Urothelium cell line (cell line): ENCODE data around the gene CLCN1.

ENCODE experiments used
- DNase-seq: peaks from one replicate; pipeline ENCODE4 v3.0.0; 2011; ENCODE audit warnings: low spot score, mixed read lengths
- FAIRE-seq: peaks from 2 replicates; lab custom pipeline; 2011; peaks lifted over from hg19 to GRCh38; lab: Jason Lieb, UNC

Gene CLCN1

DNA sequence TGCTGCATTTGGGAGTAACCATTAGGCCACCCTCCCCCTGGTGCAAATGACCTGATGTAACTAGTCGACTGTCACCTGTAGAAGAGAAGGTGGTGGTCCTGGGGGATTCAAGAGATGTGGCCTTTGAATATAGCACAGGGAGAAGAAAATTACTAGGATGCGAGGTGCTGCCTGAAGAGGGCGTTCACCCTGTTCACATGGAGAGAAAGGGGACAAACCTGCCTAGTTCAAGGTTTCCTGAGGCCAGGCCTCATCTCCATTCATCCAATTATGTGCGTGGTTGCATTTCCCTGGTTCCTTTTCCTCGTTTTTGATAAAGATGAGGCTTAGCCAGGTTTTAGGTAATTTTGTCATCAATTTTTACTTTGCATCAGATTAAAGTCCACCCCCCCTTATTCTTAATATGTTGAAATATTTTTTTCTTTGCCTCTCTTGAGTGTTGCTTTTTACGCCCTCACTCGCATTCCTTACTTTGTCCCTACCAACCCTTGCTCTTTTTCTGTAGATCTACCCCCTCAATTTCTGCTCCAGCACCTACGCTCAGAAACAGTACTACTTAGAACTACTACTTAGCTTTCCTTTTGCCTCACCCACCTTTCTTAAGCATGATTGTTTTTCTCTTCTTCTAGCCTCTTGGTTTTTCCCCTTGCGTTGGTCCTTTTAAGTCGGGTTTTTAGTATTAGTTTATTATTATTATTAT is 13.7 kb downstream of the CLCN1 start:
- DNase-seq (no peak), FAIRE-seq (no peak)

DNA sequence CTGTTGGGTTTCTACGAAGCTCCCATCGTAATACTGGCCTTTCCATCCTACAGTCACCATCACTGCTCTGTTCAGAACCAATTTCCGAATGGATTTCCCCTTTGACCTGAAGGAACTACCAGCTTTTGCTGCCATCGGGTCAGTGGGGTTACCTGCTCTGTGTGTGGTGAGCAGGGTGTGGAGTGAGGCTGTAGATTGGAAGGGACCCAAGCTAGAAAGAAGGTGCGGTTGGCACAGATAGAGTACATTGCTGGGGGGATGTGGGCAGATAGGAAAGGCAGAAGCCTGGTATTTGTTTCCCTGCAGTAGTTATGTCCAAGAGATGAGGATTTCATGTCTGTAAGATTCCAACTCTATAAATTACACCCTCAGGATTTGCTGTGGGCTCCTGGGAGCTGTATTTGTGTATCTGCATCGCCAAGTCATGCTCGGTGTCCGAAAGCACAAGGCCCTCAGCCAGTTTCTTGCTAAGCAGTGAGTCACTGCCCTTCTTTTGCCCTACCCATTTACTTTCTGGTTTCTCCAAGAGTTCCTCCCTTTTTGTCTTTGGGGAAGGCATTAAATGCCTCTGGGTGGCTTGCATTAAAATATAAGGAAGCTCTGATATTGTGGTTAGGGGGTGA is 15.4 kb downstream of the CLCN1 start:
- no peak for FAIRE-seq
- DNase-seq: no peak

DNA sequence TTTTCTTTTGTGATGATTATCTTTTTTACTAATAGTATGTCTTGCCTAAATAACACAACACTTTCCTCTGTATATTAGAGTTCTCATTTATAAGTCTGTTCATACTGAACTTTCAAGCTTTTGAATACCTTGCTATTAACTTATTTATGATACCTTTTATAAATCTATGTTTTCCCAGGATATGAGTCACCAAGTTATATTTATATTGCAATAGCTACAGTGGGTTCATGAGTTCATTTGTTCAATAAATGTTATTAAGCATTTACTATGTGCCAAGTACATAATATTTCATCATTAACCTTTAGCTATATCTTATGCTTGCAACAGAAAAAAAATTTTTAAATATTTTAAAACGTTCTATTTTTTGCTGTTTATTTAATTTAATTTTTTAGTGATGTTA is 18.3 kb downstream of the CLCN1 start:
- no peak for FAIRE-seq
- no peak for DNase-seq

GRCh38 chr7:143337216-143337615 is 21.3 kb downstream of the CLCN1 start:
- FAIRE-seq (no peak), DNase-seq (no peak)

DNA sequence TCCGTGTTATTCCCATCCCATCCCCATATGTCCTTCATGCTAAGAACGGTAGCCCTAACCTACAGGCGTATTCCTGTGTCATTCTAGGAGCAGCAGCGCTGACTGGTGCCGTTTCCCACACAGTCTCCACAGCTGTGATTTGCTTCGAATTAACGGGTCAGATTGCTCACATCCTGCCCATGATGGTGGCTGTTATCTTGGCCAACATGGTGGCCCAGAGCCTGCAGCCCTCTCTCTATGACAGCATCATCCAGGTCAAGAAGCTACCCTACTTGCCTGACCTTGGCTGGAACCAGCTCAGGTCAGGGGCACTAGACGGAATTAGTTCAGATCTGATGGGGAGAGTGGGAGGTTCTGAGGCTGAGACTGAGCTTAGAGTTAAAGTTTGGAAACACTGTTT is 25.9 kb downstream of the CLCN1 start:
- FAIRE-seq (no peak), DNase-seq (no peak)

GRCh38 chr7:143343596-143343995 is 27.7 kb downstream of the CLCN1 start:
- DNase-seq: no peak
- no peak for FAIRE-seq

- DNase-seq: no peak
- FAIRE-seq: no peak
Observed at GRCh38 chr7:143345428-143345900, 29.6 kb downstream of the CLCN1 start.

DNA sequence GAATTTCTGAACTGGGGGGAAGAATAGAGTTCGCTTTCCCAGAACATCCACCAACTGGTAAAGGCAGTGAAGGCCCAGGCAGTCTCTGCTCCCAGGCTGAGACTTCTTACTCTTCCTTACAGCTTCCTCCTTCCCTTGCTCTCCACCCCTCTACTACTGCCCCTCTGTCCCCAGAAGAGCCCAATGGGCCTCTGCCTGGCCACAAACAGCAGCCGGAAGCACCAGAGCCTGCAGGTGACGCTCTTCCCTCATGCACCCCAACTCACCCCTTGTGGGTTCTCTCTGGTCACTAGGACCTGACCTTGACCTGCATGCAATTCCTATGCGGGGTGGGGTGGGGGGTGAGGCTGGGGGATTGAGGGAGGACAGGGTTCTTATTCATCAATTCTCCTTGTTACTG is 30.1 kb downstream of the CLCN1 start:
- DNase-seq (no peak), FAIRE-seq (no peak)

GRCh38 chr7:143347950-143348349 is 32.0 kb downstream of the CLCN1 start:
- no peak for DNase-seq
- FAIRE-seq: no peak

DNA sequence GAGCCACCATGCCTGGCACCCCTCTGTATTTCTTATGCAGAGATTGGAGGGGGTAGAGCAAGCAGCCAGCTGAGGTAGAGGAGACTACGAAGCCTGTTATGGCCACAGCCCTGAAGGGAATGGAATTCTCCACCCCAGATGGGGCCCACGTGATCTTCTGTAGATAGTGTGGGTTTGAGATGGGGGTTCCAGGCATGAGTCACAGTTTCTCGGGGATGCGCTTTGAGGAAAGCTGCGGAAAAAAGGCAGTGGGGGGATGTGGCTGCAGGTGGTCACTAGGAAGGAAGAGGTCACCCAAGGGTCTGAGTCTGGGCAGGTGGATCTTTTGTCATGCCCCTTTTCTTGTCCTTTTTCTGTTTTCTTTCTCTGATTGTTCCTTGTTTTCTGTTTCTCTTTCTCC is 35.1 kb downstream of the CLCN1 start:
- no peak for FAIRE-seq
- no peak for DNase-seq

- FAIRE-seq (no peak), DNase-seq (no peak)
Observed at GRCh38 chr7:143351574-143351973, 35.7 kb downstream of the CLCN1 start.

DNA sequence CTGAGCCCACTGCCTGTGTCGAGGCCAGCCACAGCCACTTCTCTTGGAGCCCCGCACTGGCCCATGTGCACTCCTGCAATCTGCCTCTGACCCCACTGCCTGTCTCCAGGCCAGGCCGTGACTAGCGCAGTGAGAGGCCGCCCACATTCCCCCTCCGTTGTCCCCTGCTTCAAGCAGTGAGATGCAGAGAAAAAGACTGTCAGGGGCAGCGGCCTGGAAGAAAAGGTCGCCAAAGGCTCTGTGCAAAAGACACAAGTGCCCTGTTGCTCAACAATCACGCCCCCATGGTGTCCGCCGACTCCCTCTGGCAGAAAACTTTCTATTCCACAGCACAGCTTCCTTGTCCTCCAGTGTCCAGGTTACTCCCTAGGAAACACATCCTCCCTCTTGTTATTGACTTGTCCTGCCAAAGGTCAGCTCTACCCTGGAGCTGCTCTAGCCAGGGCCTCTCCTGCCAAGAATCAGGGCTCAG is 36.7 kb downstream of the CLCN1 start:
- no peak for FAIRE-seq
- no peak for DNase-seq

DNA sequence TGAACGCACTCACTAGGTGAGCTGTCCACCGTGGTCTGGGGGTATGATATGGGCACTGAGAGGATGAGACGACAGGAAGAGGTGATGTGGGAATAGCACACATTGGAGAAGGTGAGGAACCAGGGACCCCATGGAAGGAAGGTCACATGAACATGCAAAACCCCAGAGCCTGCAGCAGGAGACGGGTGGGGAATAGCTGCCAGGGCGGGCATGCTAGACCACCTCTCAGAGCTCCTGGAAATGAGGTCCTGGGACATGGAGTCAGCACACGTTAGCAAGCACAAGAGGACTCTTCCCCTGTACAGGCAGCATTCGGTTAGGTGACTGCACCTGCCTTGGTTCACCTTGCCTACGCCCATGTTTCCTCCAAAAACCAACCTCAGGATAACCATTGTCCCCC is 38.5 kb downstream of the CLCN1 start:
- no peak for FAIRE-seq
- no peak for DNase-seq

DNA sequence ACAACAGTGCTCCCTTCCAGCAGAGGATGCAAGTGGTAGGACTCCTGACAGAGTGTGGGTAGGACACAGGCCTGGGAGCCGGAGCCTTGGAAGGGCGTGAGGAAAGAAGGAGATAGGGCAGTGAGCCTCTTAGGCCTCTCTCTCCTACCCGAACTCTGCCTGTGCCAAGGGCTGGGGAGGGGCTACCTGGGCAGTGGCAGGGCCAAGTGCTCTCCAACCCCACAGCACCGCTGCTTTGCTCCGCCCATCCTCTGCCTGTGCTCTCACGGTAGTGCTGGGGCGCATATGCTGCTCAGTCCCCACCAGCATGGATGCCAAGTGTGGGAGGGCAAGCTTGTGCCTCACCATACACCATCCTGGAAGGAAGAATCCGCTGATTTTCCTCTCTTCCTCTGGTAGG is 39.1 kb downstream of the CLCN1 start:
- FAIRE-seq: no peak

DNA sequence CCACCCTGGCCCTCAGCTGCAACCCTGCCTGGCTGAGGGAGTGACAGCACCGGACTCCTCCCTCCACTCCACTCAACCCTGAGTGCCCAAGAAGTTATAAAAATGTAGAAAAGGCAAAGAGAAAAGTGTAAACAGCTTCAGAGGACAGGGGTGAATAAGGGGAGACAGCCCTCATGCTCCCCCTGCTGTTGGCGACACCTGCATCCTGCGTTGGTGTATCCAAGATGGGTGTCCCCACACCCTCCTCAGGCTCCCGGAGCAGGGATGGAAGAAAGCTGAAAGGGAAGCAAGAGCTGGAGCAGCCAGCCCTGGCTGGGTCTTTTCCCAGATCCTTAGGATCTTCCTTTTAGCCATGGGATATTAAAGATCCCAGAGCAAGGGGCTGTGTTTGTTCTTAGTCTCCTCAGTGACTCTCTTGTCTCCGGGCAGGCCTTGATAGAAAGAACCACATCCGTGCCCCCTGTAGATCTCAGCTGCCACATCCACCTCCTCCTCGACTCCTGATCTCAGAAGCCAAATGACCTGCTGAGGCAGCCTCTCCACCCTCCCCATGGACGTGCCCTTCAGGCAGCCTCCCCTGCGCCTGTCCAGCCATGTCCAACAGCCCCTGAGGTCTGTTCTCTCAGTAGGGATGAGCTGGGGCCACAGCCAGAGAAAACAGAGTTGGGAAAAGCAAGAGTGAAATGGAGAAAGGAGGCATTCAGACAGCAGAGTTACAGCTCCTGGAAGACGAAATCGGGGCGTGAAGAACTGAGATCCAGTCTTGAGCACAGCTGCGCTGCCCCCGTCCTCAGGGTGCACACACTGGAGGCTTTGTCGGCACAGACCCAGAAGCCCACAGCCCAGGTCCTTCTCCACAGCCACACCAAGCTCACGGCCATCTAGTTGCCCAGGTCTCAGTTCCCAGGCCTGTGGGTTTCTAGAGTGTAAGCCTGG is 39.8 kb downstream of the CLCN1 start:
- FAIRE-seq (no peak), DNase-seq (no peak)

More for the DNA sequence above, 39.1 kb downstream of the CLCN1 start:
- DNase-seq: no peak

DNA sequence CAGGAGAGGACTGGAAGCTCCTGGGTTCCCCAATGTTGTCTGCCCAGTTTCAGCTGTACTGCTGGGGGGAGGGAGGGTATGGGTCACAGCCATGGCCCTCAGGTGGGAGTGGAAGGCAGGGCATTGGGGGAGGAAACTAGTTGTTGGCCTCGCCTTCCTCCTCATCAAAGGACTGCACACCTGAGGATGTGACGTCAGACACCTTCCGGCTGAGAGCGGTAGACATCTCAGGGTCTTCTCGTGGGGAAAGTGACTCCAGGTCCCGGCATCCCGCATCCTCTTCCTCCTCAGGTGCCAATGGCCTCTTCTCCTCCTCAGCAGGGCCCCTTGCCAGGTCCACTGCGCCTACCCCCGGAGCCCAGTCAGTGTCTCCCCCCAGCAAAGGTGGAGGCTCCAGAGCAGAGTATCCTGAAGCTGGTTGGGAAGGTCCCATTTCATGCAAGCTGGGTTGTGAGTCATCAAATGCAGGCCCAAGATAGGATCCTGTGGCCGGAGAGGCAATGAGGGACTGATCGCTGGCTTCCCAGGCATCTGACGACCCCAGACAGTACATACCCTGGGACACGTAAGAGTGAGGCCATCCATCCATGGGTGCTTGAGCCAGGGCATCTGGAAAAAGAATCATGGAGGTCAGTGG is 40.6 kb downstream of the CLCN1 start:
- DNase-seq: no peak
- no peak for FAIRE-seq

- DNase-seq: no peak
- no peak for FAIRE-seq
Observed at GRCh38 chr7:143358626-143359025, 42.7 kb downstream of the CLCN1 start.

GRCh38 chr7:143359771-143360353 is 44.0 kb downstream of the CLCN1 start:
- FAIRE-seq (no peak), DNase-seq (no peak)

DNA sequence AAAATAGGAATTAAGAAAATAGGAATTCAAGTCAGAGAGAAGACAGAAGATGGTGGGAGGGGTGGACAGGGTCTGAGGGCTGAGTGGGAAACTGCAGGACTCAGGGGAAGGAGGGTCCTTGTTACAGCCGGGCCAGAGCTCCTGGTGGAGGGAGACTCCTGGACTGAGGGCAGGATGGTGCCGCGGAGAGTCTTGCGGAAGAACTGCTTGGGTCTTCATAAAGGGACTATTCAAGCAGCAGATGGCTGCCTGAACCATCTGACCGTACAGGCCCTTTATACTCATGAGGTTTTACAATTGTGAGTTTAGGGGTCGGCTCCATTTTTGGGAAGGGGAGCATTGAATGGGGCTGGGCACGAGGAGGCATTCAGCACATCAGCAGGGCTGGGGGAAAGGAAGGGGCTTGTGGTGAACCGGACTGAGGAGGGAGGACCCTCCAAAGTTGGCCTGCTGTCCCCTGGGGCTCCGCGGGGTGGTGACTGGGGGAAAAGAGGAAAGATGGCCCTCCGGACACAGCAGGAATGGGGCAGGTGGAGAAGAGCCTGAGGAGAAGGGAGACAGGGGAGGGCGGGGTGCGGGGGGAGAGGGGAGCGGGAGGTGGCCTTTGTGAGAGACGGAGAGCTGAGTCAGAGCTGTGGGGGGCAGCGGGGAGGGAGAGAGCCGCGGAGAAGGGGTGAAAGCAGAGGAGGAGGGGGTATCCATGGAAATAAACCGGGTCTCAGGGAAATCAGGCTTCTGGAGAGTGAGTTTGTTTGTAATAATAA is 45.1 kb downstream of the CLCN1 start:
- DNase-seq (peak; percentile 21), FAIRE-seq (no peak)
